IPS-15b (cell line): ENCODE data around the gene SORCS3.

ENCODE experiments used
- H3K27me3 ChIP-seq: one replicate; pipeline ENCODE4 v1.6.1; 2013; ENCODE audit warnings: low read length; ENCODE audit not compliant: control insufficient read depth, insufficient read depth
- H3K36me3 ChIP-seq: one replicate; pipeline ENCODE4 v1.6.1; 2013; ENCODE audit warnings: low read length; ENCODE audit not compliant: control insufficient read depth, insufficient read depth
- H3K4me1 ChIP-seq: one replicate; pipeline ENCODE4 v1.6.1; 2013; ENCODE audit warnings: mild to moderate bottlenecking, low read length; ENCODE audit not compliant: control insufficient read depth, insufficient read depth
- H3K4me3 ChIP-seq: one replicate; pipeline ENCODE4 v1.5.1; 2013; ENCODE audit warnings: low read depth, low read length
- H3K9ac ChIP-seq: one replicate; pipeline ENCODE4 v1.6.1; 2013; ENCODE audit warnings: low read depth, mild to moderate bottlenecking, low read length
- H3K9me3 ChIP-seq: one replicate; pipeline ENCODE4 v1.6.1; 2013; ENCODE audit warnings: mild to moderate bottlenecking, low read length; ENCODE audit not compliant: control insufficient read depth, insufficient read depth

Gene SORCS3

DNA sequence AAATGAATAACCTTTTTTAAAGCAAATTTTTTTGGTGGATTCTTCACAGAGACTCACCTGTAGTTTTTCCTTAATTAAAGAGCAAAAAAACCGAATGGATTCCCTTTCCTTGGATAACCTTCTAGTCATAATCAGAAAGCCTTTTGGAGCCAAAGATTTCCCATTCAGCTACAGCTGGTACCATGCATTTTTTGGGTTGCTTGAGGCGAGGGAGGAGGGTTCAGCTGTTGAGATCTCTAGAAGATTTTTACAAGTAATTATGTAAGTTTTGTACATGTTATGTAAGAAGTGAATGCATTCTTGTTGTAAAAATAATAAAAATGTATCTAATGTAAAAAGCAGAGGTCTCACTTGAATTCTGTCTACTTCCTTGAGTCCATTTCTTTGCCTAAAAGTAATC lies 463.2 kb downstream of the SORCS3 start:
- H3K36me3 ChIP-seq: no peaks in the 10 kb centered on the region
- H3K9me3 ChIP-seq: no peaks in the 10 kb centered on the region
- H3K9ac ChIP-seq: no peak overlapping the region
- no peak overlapping the region for H3K4me3 ChIP-seq
- no peaks in the 10 kb centered on the region for H3K27me3 ChIP-seq
- peaks cover 8% of the 10 kb centered on the region for H3K4me1 ChIP-seq

DNA sequence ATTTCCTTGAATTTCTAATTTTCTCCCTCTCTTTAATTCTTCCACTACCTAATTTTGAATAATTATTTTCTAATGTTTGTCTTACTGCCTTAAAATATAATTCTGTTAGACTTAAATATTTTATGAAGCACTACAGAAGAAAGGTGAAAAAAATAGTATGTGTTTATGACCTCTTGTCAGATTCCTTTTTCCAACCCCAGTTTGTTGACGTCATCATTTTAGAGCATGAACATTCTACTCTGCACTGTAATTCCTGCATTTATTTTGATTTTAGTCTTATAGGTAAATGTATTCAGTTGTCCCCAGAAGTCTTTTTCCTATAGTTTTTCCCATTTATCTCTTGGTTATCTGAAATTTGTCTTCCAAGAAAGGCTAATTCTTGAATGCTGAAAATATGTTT lies 468.1 kb downstream of the SORCS3 start:
- peaks cover 6% of the 10 kb centered on the region for H3K4me1 ChIP-seq
- no peak overlapping the region for H3K9ac ChIP-seq
- H3K27me3 ChIP-seq: no peaks in the 10 kb centered on the region
- no peak overlapping the region for H3K4me3 ChIP-seq
- H3K9me3 ChIP-seq: no peaks in the 10 kb centered on the region
- no peaks in the 10 kb centered on the region for H3K36me3 ChIP-seq

DNA sequence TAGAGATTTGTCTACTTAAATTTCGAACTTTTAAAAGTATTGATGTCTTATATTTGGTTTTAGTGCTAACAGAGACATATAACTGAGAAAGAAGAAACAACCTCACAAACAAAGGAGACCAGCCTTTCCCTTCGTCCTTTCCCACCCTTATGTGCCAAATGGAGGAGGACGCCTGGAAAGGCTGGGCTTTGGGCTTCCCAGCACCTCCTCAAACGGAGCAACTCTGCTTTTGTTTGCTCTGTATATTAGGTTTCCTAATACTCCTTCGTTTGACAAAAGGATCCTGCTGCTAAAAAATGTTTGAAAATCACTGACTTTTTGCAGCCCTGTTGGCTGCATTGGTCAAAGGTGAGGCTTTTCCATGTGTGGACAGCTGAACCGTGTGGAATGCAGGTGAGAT lies 471.8 kb downstream of the SORCS3 start:
- H3K4me1 ChIP-seq: peaks cover 6% of the 10 kb centered on the region
- H3K27me3 ChIP-seq: no peaks in the 10 kb centered on the region
- no peak overlapping the region for H3K9ac ChIP-seq
- H3K4me3 ChIP-seq: no peak overlapping the region
- no peaks in the 10 kb centered on the region for H3K36me3 ChIP-seq
- H3K9me3 ChIP-seq: no peaks in the 10 kb centered on the region

DNA sequence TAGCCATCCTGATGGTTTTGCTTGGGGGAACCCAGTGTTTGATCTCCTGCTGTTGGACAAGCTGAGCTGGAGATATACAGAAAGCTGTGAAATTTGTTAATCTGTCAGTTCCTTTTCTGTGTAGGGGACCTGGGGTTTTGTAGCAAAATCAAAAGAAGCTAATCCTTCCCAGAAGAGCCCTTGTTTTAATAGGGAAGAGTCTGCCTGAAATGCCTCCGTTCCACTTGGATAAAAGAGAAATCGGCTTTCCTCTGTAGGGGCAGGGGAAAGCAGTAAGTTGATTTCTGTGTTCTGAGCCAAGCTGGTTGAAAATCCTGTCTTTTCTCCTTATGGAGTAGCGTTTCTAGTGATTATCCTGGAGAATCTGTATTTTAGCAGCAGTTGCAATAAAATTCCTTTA lies 472.6 kb downstream of the SORCS3 start:
- H3K4me3 ChIP-seq: no peak overlapping the region
- H3K9me3 ChIP-seq: no peaks in the 10 kb centered on the region
- H3K36me3 ChIP-seq: no peaks in the 10 kb centered on the region
- no peaks in the 10 kb centered on the region for H3K27me3 ChIP-seq
- H3K4me1 ChIP-seq: peaks cover 6% of the 10 kb centered on the region
- H3K9ac ChIP-seq: no peak overlapping the region

DNA sequence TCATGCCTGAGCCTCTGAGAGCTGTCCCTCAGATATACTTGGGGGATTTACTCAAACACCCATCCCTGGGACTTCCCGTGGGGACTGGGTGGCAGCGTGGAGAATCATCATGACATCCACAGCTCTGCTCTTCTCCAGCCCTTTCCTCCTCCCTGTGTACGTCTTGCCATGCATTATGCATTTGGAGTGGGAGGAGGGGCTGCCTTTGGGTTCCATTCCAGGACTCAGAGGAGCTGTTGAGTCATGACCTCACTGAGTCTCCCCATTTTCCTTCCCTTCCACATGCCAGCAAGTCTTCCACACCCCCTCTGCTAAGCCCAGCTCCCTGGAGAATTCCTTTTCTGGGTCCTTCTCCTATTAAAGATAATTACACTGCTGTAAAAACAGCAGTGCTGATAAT lies 480.7 kb downstream of the SORCS3 start:
- no peak overlapping the region for H3K9ac ChIP-seq
- no peaks in the 10 kb centered on the region for H3K36me3 ChIP-seq
- no peak overlapping the region for H3K4me3 ChIP-seq
- H3K27me3 ChIP-seq: no peaks in the 10 kb centered on the region
- H3K4me1 ChIP-seq: no peaks in the 10 kb centered on the region
- H3K9me3 ChIP-seq: no peaks in the 10 kb centered on the region

DNA sequence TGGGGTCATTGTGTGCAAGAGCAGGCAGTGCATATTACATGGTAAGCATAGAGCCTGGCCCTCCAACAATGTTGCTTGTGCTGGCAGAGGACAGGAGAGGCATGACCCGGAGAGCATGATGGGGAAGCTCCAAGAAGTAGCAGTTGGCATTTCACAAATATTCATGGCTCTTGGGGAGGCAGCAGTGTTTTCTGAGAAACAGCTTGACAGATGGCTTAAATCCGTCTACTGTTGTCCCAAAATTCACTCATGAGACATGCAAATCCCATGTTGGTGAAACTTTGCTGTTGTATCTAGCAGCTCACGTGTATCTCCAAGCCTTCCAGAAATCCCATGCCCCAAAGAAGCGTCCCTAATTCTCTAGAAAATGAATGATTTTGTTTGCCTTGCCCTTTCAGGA lies 487.0 kb downstream of the SORCS3 start:
- Histone ChIP-seq H3K27me3 (no peaks in the 10 kb centered on the region), H3K4me3 (no peak overlapping the region), H3K36me3 (no peaks in the 10 kb centered on the region), H3K9ac (no peak overlapping the region), H3K4me1 (no peaks in the 10 kb centered on the region), H3K9me3 (no peaks in the 10 kb centered on the region)

DNA sequence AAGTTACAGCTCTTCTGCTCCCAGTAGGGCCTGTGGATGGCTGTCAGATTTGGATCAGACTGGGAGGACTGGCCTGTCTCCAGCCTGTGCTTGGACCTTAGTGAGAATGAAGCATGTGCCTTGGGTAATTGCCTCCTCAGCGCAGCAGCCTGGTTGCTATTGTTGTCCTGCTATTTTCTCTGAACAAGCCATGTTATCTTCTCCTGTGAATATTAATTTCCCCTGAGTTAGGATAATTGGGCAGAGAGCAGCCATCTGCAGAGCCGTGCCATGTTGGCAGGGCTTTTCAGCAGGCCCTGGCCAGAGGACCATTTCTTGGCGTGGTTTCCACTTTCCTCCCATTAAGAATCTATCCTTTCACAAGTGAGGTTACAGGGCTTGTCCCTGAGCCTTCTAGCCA lies 497.3 kb downstream of the SORCS3 start:
- no peak overlapping the region for H3K9ac ChIP-seq
- H3K27me3 ChIP-seq: no peaks in the 10 kb centered on the region
- no peaks in the 10 kb centered on the region for H3K4me1 ChIP-seq
- H3K9me3 ChIP-seq: no peaks in the 10 kb centered on the region
- no peaks in the 10 kb centered on the region for H3K36me3 ChIP-seq
- no peak overlapping the region for H3K4me3 ChIP-seq

DNA sequence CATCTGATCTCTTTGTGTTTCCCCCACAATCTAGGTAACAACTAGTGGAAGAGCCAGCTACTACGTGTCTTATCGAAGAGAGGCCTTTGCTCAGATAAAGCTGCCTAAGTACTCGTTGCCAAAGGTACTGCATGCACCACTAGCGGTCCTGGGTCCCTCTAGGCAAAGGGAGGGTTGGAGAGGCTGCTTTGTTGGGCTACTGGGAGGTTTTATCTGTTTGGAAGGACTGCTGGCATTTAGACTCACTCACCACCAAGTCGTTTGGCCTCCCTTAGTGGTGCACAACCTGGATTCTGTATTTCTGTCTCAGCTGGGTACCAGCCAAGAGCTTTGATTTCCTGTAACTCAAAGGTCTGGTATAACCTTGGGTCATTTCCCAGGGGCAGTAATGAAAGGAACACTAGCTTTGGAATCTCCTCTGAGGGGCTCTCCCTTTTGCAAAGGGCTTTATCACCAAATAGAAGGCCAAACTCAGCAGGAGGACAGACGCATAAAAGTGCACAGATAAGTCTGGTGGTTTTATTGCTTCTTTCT lies 498.3 kb downstream of the SORCS3 start:
- Histone ChIP-seq H3K9me3 (no peaks in the 10 kb centered on the region), H3K27me3 (no peaks in the 10 kb centered on the region), H3K9ac (no peak overlapping the region), H3K36me3 (no peaks in the 10 kb centered on the region), H3K4me3 (no peak overlapping the region), H3K4me1 (no peaks in the 10 kb centered on the region)

DNA sequence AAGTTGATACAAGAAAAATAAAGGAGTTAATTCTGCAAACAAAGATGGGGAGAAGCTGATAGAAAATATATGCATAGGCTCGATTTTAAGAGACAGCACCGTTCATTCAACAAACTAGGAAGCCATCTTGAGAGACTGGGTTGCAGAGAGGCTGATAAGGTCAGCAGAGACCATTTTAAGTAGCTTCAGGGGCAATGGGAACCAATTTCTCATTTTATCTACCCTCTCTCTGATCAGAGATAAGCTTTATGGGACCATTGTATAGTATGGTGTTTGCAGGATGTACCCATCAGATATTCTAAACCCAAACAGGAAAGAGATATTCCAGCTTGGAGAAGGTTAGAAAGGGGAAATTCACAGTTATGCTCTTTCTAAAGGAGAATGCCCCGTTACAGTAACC lies 499.5 kb downstream of the SORCS3 start:
- Histone ChIP-seq H3K9me3 (no peaks in the 10 kb centered on the region), H3K4me1 (no peaks in the 10 kb centered on the region), H3K4me3 (no peak overlapping the region), H3K27me3 (no peaks in the 10 kb centered on the region), H3K36me3 (no peaks in the 10 kb centered on the region), H3K9ac (no peak overlapping the region)

DNA sequence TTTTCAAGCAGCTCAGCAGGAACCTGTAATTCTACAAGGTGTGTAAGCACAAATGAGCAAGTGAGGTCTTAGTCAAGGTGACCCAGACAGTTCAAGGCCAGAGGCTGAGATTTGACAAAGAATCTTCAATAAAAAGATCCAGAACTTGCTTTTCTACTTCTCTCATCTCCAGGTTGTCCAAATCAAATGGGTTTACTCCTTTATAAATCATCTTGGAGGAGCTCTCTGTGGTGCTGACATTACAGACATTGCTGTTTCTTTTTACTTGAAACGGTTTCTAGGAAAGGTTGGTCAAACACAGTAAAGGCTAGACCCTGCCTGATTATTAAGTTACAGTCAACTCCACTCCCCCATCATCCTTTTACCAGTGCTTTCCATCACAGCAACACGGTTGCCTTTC lies 504.6 kb downstream of the SORCS3 start:
- H3K9me3 ChIP-seq: no peaks in the 10 kb centered on the region
- H3K4me3 ChIP-seq: no peak overlapping the region
- no peaks in the 10 kb centered on the region for H3K4me1 ChIP-seq
- H3K27me3 ChIP-seq: no peaks in the 10 kb centered on the region
- no peak overlapping the region for H3K9ac ChIP-seq
- no peaks in the 10 kb centered on the region for H3K36me3 ChIP-seq

DNA sequence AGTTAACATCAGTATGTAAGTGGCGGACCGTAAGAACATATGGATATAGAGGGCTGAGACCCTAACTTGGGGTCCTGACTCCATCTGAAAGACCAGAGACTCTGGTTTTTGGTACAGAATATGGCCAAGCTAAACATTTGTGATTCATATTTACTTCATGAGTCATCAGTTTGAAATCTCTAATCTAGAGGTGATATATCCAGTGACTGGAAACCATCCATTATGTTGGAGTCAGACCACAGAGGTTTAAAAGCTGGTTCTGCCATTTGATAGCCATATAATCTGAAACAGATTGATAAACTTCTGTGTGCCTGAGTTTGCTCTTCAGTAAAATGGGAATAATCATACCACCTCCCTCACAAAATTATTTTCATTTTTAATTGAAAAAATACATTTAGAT lies 505.3 kb downstream of the SORCS3 start:
- no peaks in the 10 kb centered on the region for H3K36me3 ChIP-seq
- no peaks in the 10 kb centered on the region for H3K4me1 ChIP-seq
- no peak overlapping the region for H3K9ac ChIP-seq
- no peaks in the 10 kb centered on the region for H3K27me3 ChIP-seq
- H3K9me3 ChIP-seq: no peaks in the 10 kb centered on the region
- H3K4me3 ChIP-seq: no peak overlapping the region

DNA sequence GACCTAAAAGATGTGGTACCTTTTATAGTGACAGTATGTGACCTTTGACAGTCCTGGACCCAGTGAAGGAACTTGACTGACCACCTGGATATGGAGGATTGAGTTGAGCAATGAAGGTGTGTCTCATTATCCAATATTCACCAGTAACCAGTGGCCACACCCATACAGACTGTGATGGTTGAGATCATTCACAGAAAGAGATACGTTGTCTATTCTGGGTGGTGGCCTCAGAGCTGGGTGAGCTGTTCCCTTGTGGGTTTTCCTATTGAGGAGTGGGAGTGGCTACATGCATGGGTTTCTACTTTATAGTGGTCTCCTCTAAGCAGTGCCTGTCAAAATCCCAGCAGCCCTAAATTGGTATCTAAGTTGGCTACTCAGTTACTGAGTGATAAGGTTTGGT lies 507.4 kb downstream of the SORCS3 start:
- no peaks in the 10 kb centered on the region for H3K27me3 ChIP-seq
- H3K36me3 ChIP-seq: no peaks in the 10 kb centered on the region
- no peak overlapping the region for H3K9ac ChIP-seq
- no peaks in the 10 kb centered on the region for H3K9me3 ChIP-seq
- no peak overlapping the region for H3K4me3 ChIP-seq
- H3K4me1 ChIP-seq: no peaks in the 10 kb centered on the region

DNA sequence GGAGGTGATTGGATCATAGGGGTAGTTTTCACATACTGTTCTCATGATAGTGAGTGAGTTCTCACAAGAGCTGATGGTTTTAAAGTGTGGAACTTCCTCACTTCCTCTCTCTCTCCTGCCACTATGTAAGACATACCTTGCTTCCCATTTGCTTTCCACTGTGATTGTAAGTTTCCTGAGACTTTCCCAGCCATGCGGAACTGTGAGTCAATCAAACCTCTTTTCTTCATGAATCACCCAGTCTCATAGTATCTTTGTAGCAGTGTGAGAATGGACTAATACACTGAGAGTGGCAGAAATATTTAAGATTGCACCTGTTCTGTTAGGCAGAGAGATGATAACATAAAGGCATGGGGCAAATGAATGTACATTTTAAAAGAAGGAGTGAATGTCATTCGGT lies 507.8 kb downstream of the SORCS3 start:
- no peaks in the 10 kb centered on the region for H3K9me3 ChIP-seq
- H3K4me1 ChIP-seq: no peaks in the 10 kb centered on the region
- no peak overlapping the region for H3K9ac ChIP-seq
- H3K27me3 ChIP-seq: no peaks in the 10 kb centered on the region
- H3K4me3 ChIP-seq: no peak overlapping the region
- no peaks in the 10 kb centered on the region for H3K36me3 ChIP-seq
